Epidermal melanocyte (primary cell): ENCODE results near the gene TINAGL1.

Experiments
- DNase-seq: peaks from one replicate; pipeline ENCODE4 v3.0.0; 2011; ENCODE audit warnings: low spot score; ENCODE audit not compliant: insufficient read length

Gene TINAGL1

GRCh38 chr1:31576201-31576669 lies at the start of gene TINAGL1:
TINAGL1 (plus strand) TSS chr1:31576515; CDS start chr1:31577149, 634 bp downstream.
- DNase-seq = peak; percentile 17

GRCh38 chr1:31529999-31530684 lies 46.2 kb upstream of the TINAGL1 start:
- no peak for DNase-seq

- no peak for DNase-seq
Measured at GRCh38 chr1:31531177-31531999, 44.9 kb upstream of the TINAGL1 start.

GRCh38 chr1:31532173-31532572 lies 44.1 kb upstream of the TINAGL1 start:
- DNase-seq = no peak

- no peak for DNase-seq
Measured at GRCh38 chr1:31535561-31535960, 40.8 kb upstream of the TINAGL1 start.

- DNase-seq = no peak
Measured at GRCh38 chr1:31539329-31539728, 37.0 kb upstream of the TINAGL1 start.

- DNase-seq = no peak
Measured at GRCh38 chr1:31541194-31541593, 35.1 kb upstream of the TINAGL1 start.

GRCh38 chr1:31545927-31546540 lies 30.3 kb upstream of the TINAGL1 start:
- DNase-seq = no peak

GRCh38 chr1:31548534-31548906 lies 27.8 kb upstream of the TINAGL1 start:
- no peak for DNase-seq

- DNase-seq = peak; percentile 77
Measured at GRCh38 chr1:31548907-31549808, 27.2 kb upstream of the TINAGL1 start.

GRCh38 chr1:31549809-31550620 lies 26.3 kb upstream of the TINAGL1 start:
- no peak for DNase-seq

GRCh38 chr1:31551208-31551607 lies 25.1 kb upstream of the TINAGL1 start:
- no peak for DNase-seq

GRCh38 chr1:31552489-31552888 lies 23.8 kb upstream of the TINAGL1 start:
- DNase-seq = no peak

- DNase-seq = no peak
Measured at GRCh38 chr1:31556481-31557006, 19.8 kb upstream of the TINAGL1 start.

GRCh38 chr1:31559715-31560114 lies 16.6 kb upstream of the TINAGL1 start:
- no peak for DNase-seq

- no peak for DNase-seq
Measured at GRCh38 chr1:31560394-31560793, 15.9 kb upstream of the TINAGL1 start.

- no peak for DNase-seq
Measured at GRCh38 chr1:31562707-31563360, 13.5 kb upstream of the TINAGL1 start.

- no peak for DNase-seq
Measured at GRCh38 chr1:31564606-31564989, 11.7 kb upstream of the TINAGL1 start.

GRCh38 chr1:31567956-31568570 lies 8.3 kb upstream of the TINAGL1 start:
- peak; percentile 11 for DNase-seq
